Body of pancreas (tissue), 4 donors: ENCODE data around the gene ABCA1.

ENCODE experiments used
- CTCF ChIP-seq, 7 experiments: fragments of 450-650 bp in 4 of 7; fragments of 200-600 bp in 3 of 7; sonication (generic) in 3 of 7; IDR thresholded peaks; one replicate each; pipeline ENCODE4 v1.5.1; 2016 to 2019; ENCODE audit warnings: antibody characterized with exemption in 7 of 7
- POLR2A ChIP-seq, 3 donors: fragments of 450-650 bp; IDR thresholded peaks; one replicate each; pipeline ENCODE4 v1.6.1; 2016; ENCODE audit warnings: antibody characterized with exemption in 3 of 3, mild to moderate bottlenecking in 2 of 3

- TF ChIP-seq CTCF (IDR thresholded peaks at IDR 0.05): no peak
- no peak for TF ChIP-seq POLR2A (IDR thresholded peaks at IDR 0.05)
These were observed 43.6 kb upstream of the ABCA1 start for GRCh38 chr9:104971511-104971910.
